ENCODE results near the gene PCDHB7.
A peak's percentile ranks its signal among the peaks of the same experiment; 100 is the strongest.
"Not testable (repeated sequence)": the region's sequence is repeated elsewhere in the genome, so short reads cannot be mapped to it uniquely, and the experiment has no call there.

Gene PCDHB7

GRCh38 chr5:141172381-141173204 is at the start of gene PCDHB7:
TSS of gene PCDHB7 (plus strand) at chr5:141172644. CDS start at chr5:141172836, 192 bp downstream.
- DNase-seq (ENCODE audit: low read depth in 2 of 2) = peak in 1 of 2 donors; percentile 16

- not testable (repeated sequence) for DNase-seq (ENCODE audit: low read depth in 2 of 2)
Observed at GRCh38 chr5:141123396-141124135, 48.9 kb upstream of the PCDHB7 start.

GRCh38 chr5:141127305-141127704 is 45.1 kb upstream of the PCDHB7 start:
- DNase-seq (ENCODE audit: low read depth in 2 of 2) = no peak

GRCh38 chr5:141135030-141135717 is 37.3 kb upstream of the PCDHB7 start, which contains the start of gene PCDHB5:
TSS of gene PCDHB5 (plus strand) at chr5:141135206. CDS start at chr5:141135435, 229 bp downstream.
- DNase-seq (ENCODE audit: low read depth in 2 of 2) = no peak

- DNase-seq (ENCODE audit: low read depth in 2 of 2) = no peak
Observed at GRCh38 chr5:141135718-141136266, 36.7 kb upstream of the PCDHB7 start.

- not testable (repeated sequence) for DNase-seq (ENCODE audit: low read depth in 2 of 2)
Observed at GRCh38 chr5:141137346-141137745, 35.1 kb upstream of the PCDHB7 start.

GRCh38 chr5:141149812-141150211 is 22.6 kb upstream of the PCDHB7 start, which contains the start of gene PCDHB6:
TSS of gene PCDHB6 (plus strand) at chr5:141150057. CDS start at chr5:141150258, 201 bp downstream.
- DNase-seq (ENCODE audit: low read depth in 2 of 2) = no peak

- DNase-seq (ENCODE audit: low read depth in 2 of 2) = no peak
Observed at GRCh38 chr5:141150224-141150992, 22.0 kb upstream of the PCDHB7 start.

GRCh38 chr5:141150993-141151325 is 21.5 kb upstream of the PCDHB7 start:
- DNase-seq (ENCODE audit: low read depth in 2 of 2) = no peak

- DNase-seq (ENCODE audit: low read depth in 2 of 2) = not testable (repeated sequence)
Observed at GRCh38 chr5:141151632-141152031, 20.8 kb upstream of the PCDHB7 start.

- DNase-seq (ENCODE audit: low read depth in 2 of 2) = not testable (repeated sequence)
Observed at GRCh38 chr5:141152096-141152495, 20.3 kb upstream of the PCDHB7 start.

- no peak for DNase-seq (ENCODE audit: low read depth in 2 of 2)
Observed at GRCh38 chr5:141155540-141156374, 16.7 kb upstream of the PCDHB7 start.

- not testable (repeated sequence) for DNase-seq (ENCODE audit: low read depth in 2 of 2)
Observed at GRCh38 chr5:141157356-141157755, 15.1 kb upstream of the PCDHB7 start.

- not testable (repeated sequence) for DNase-seq (ENCODE audit: low read depth in 2 of 2)
Observed at GRCh38 chr5:141157901-141158300, 14.5 kb upstream of the PCDHB7 start.

- DNase-seq (ENCODE audit: low read depth in 2 of 2) = not testable (repeated sequence)
Observed at GRCh38 chr5:141174291-141175104, 2.1 kb downstream of the PCDHB7 start.

- DNase-seq (ENCODE audit: low read depth in 2 of 2) = no peak
Observed at GRCh38 chr5:141175933-141176332, 3.5 kb downstream of the PCDHB7 start.

- DNase-seq (ENCODE audit: low read depth in 2 of 2) = not testable (repeated sequence)
Observed at GRCh38 chr5:141177577-141178191, 5.2 kb downstream of the PCDHB7 start, which contains the start of gene PCDHB8. TSS of gene PCDHB8 (plus strand) at chr5:141177790. CDS start at chr5:141178035, 245 bp downstream.

- not testable (repeated sequence) for DNase-seq (ENCODE audit: low read depth in 2 of 2)
Observed at GRCh38 chr5:141179371-141179770, 6.9 kb downstream of the PCDHB7 start.

GRCh38 chr5:141179876-141180275 is 7.4 kb downstream of the PCDHB7 start:
- not testable (repeated sequence) for DNase-seq (ENCODE audit: low read depth in 2 of 2)

Data from activated CD4-positive, alpha-beta T cell treated with anti-CD3 and anti-CD28 coated beads for 24 hours (primary cell).